Left kidney (tissue), 2 donors: Measurements from ENCODE around the gene HTR1B. TPM values are rescaled to one million over a fixed set of nuclear protein-coding genes. Genes with fewer than 3 reads are reported as not detected.

Source experiments
- DNase-seq: peaks from one replicate; pipeline ENCODE4 v3.0.0-alpha.2; 2013
- polyA plus RNA-seq: library from polyadenylated mRNA; unstranded; fragments of 120-200 nt; gene quantifications from one replicate; pipeline ENCODE4 v1.2.1, GENCODE V29; 2013; ENCODE audit not compliant: insufficient read length

The HTR1B gene
- polyA plus RNA-seq, 1 donor, result 0.38 TPM

DNA sequence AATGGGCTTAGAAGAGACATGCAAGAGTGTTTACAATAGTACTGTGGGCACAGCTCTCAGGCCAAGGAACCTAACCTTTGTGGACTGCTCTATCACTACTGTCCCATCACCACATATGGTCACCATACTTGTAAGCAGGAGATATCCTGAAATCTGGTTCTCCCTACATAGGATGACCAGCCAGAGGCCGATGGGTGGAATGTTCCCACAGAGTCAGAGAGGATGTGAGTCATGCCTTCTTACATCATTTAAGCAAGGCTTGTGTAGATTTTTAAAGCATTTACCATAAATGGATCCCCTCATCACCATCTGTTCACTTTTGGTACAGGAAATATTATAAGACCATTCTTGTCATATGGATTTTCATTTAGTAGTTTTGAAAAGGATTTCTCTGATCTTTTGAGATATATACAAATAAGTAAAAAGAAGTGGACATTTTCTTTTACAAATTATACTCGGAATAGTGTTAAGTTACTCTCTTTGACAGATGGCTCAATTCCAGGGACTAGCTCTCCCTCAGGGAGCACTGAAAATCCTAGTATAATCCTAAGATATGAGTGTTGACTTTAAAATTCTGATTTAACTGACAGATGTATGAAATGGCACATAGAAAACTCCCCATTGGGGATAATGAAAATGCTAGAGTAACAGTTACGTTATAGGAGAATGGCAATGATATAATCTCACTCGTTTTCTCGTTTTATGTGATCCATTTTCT is 6.6 kb downstream of the HTR1B start:
- DNase-seq, result no peak

GRCh38 chr6:77455271-77455670 is 8.0 kb downstream of the HTR1B start:
- no peak for DNase-seq

GRCh38 chr6:77454386-77454785 is 8.9 kb downstream of the HTR1B start:
- DNase-seq, result no peak

DNA sequence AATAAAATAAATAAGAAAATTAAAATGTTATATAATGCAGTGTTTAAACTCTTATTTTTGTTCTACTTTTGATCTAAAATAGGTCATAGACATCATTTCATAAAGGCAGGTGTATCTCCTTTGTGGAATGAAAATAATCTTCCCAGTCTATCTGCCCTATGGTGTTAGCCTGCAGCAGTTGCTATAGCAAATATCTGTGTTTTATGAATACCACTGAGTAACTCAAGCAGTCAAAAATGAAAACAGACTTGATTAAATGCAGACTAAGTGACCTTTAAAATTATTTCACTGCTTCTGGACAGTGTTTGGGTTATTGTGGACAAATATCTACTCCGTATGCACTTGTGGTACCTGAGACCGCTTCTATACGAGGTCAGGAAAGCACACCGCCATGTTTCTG is 11.8 kb downstream of the HTR1B start:
- no peak for DNase-seq

GRCh38 chr6:77450924-77451323 is 12.4 kb downstream of the HTR1B start:
- DNase-seq, result no peak

GRCh38 chr6:77448546-77448945 is 14.7 kb downstream of the HTR1B start:
- no peak for DNase-seq

GRCh38 chr6:77447254-77447653 is 16.0 kb downstream of the HTR1B start:
- no peak for DNase-seq

GRCh38 chr6:77446249-77446648 is 17.0 kb downstream of the HTR1B start:
- DNase-seq, result no peak

- no peak for DNase-seq
These were observed 18.1 kb downstream of the HTR1B start for GRCh38 chr6:77445214-77445613.

DNA sequence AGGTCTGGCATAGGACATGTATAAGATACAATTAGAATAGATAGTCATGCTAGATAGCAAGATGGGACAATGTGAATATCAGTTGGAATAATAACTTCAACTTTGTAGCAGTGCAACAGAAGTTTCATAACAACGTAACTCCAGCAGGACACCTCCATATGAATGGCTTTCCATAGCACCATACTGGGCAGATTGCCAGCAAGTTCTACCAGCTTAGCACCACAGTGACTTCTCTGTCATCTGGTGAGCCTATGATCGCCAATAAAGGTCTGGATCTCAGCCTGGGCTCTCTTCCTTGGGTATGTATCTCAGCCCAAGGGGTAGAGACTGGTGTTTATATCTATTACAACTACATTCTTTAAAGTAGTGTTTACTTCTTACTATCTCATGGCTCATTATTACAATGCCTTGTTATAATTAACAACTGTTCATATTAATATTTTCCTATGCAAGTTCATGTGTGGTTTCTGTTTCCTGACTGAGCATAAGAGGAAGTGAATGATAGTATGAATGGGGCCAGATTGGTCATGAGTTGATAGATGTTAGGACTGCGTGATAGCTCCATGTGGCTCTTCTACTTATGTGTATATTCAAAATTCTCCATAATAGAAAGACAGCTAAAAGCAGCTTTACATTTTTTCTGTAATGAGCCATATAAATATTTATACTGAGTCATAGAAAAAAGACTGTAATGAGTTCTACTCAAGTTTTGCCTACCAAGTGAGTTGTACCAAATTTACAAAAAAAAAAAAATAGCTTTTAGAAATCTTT is 22.9 kb downstream of the HTR1B start:
- no peak for DNase-seq

GRCh38 chr6:77433888-77434287 is 29.4 kb downstream of the HTR1B start:
- no peak for DNase-seq

DNA sequence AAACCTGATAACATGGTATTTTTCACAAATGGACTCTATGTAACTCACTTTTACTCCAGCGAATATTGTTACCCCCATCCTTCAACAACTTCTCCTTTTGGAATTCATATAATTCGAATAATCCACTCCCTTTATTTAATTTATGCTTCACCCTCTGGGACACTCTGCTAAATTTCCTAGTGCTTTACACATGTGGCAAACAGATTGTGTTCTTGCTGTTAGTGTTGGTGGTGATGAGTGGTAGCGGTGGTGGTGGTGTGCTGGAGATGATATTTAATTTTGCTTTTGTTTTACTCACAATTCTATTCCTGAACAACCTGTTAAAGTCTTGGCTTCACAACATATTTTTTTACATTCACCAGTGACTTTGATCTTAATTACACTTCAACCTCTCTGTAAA is 32.8 kb downstream of the HTR1B start:
- no peak for DNase-seq

- DNase-seq, result no peak
These were observed 37.6 kb downstream of the HTR1B start for GRCh38 chr6:77425671-77426070.

DNA sequence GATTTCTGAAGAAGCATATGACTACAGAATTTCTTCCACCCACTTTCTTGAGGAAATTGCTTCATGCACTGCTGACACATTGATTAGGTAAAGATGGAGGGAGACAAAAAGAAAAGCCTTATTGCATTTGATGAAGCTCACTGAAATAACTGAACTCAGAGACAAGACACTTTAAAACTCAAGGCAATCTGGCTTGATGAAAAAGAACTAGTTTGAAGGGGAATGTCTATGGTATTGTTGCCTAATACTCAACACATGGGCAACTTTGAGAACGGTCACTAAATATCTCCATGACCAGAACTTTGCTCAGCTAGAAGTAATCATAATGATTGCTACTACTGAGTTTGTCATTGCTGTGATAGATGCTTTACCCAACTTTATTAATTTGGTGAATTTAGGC is 38.1 kb downstream of the HTR1B start:
- DNase-seq, result no peak

- no peak for DNase-seq
These were observed 38.5 kb downstream of the HTR1B start for GRCh38 chr6:77424761-77425160.

GRCh38 chr6:77416839-77417238 is 46.5 kb downstream of the HTR1B start:
- DNase-seq, result no peak

GRCh38 chr6:77415706-77416105 is 47.6 kb downstream of the HTR1B start:
- peak; percentile 11 for DNase-seq

Other genes with a start within 250 kb of the HTR1B start
- gene MEI4, start 189.5 kb upstream of the HTR1B start, polyA plus RNA-seq, result 2.1 TPM